Caco-2 (cell line): ENCODE data around the gene CNTNAP5. TPM values are rescaled to one million over a fixed set of nuclear protein-coding genes. Genes with fewer than 3 reads are reported as not detected.

Source experiments
- BruUV-seq: library from RNA; stranded (reverse); fragments of 400-500 nt; replicated peaks from 2 replicates; lab custom pipeline; 2021; lab: Mats Ljungman, UMichigan
- CTCF ChIA-PET: fragments of 300-600 bp; sonication (Branson Sonifier 250); formaldehyde crosslinking; loops from one replicate; lab custom pipeline; 2022; ENCODE audit warnings: antibody characterized with exemption; lab: Charles Lee
- POLR2A ChIA-PET: fragments of 300-600 bp; sonication (Branson Sonifier 250); formaldehyde crosslinking; loops from one replicate; lab custom pipeline; 2022; ENCODE audit warnings: antibody characterized with exemption; lab: Charles Lee
- DNase-seq, 2 experiments: peaks; one replicate each; pipeline versions ENCODE4 v3.0.0 to v3.0.0-alpha.2; 2020 to 2022
- H3K27me3 ChIP-seq: replicated peaks from 2 replicates; pipeline ENCODE4 v1.6.0; 2011; ENCODE audit warnings: low read length; ENCODE audit not compliant: control insufficient read depth, insufficient read depth
- H3K36me3 ChIP-seq: 2 replicates; pipeline ENCODE4 v1.5.1; 2011; ENCODE audit warnings: low read length; ENCODE audit not compliant: control insufficient read depth, insufficient read depth
- H3K4me1 ChIP-seq: fragments of 250-450 bp; sonication (Bioruptor Pico); 2 replicates; pipeline ENCODE4 v1.5.1; 2020; ENCODE audit warnings: mild to moderate bottlenecking
- H3K4me3 ChIP-seq: 2 replicates; pipeline ENCODE4 v1.5.1; 2011; ENCODE audit warnings: low read depth, mild to moderate bottlenecking, control low read depth, low read length
- H3K9me3 ChIP-seq: fragments of 250-450 bp; sonication (Bioruptor Pico); 2 replicates; pipeline ENCODE4 v1.5.1; 2020; ENCODE audit warnings: mild to moderate bottlenecking, moderate library complexity
- H3K27ac Mint-ChIP-seq: one replicate; pipeline ENCODE4 v1.8.0; 2022; ENCODE audit warnings: mixed read lengths; ENCODE audit not compliant: unreplicated experiment
- H3K27me3 Mint-ChIP-seq: one replicate; pipeline ENCODE4 v1.8.0; 2022; ENCODE audit warnings: mixed read lengths; ENCODE audit not compliant: insufficient read depth, unreplicated experiment
- H3K36me3 Mint-ChIP-seq: one replicate; pipeline ENCODE4 v1.8.0; 2022; ENCODE audit warnings: mild to moderate bottlenecking, mixed read lengths; ENCODE audit not compliant: insufficient read depth, unreplicated experiment
- H3K4me1 Mint-ChIP-seq: one replicate; pipeline ENCODE4 v1.8.0; 2022; ENCODE audit warnings: low read depth, mixed read lengths; ENCODE audit not compliant: unreplicated experiment
- H3K4me3 Mint-ChIP-seq: one replicate; pipeline ENCODE4 v1.8.0; 2022; ENCODE audit warnings: mild to moderate bottlenecking, moderate library complexity, mixed read lengths; ENCODE audit not compliant: unreplicated experiment
- H3K9me3 Mint-ChIP-seq: one replicate; pipeline ENCODE4 v1.8.0; 2022; ENCODE audit warnings: mixed read lengths; ENCODE audit not compliant: unreplicated experiment
- intact Hi-C: fragments of 100-400 bp; cut with micrococcal nuclease; formaldehyde crosslinking; loops from one replicate; pipeline ENCODE4 v1.10.0; 2022; ENCODE audit not compliant: unreplicated experiment
- total RNA-seq: library from RNA; stranded (reverse); gene quantifications from 2 replicates; pipeline ENCODE4 v1.2.3, GENCODE V29; 2022
- TF ChIP-seq, protein P1 (sequence below), 2 experiments: fragments of 200-600 bp in 1 of 2; IDR thresholded peaks; 1 replicate in 1 of 2; 2 replicates in 1 of 2; pipeline versions ENCODE4 v1.5.1 to v1.8.0; 2011 to 2022; ENCODE audit warnings: antibody characterized with exemption in 1 of 2, control low read depth in 1 of 2, inconsistent platforms in 1 of 2, low read depth in 1 of 2, low read length in 1 of 2, mild to moderate bottlenecking in 1 of 2, moderate library complexity in 1 of 2; ENCODE audit not compliant: insufficient read depth in 1 of 2, severe bottlenecking in 1 of 2, unreplicated experiment in 1 of 2

The CNTNAP5 gene
- total RNA-seq, 1 experiment from 2014 or later = 0.14 TPM

DNA sequence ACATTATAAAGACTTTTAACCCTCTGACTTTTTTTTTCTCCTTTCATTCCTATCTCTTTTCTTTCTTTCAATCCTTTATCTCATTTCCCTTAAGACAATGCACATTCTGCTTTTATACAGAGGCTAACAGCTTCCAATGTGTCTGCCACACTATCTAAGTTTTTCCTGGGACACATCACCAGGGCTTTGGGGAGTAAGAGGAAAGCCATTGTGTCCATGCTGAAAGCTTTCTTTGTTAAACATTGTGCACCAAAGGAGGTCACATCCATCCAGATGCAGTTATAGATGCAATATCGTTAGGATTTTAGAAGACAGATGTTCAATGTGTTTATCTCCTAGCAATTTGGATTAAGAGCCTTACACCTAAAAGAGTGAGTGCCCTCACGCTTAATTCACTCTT, 534.1 kb downstream of the CNTNAP5 start:
- Histone ChIP-seq H3K4me3 (no peak overlapping the region), H3K36me3 (no peaks in the 10 kb centered on the region), H3K9me3 (no peaks in the 10 kb centered on the region), H3K4me1 (no peaks in the 10 kb centered on the region), H3K27me3 (no peaks in the 10 kb centered on the region)
- DNase-seq = no peak
- Mint-ChIP-seq H3K4me1 (no peaks in the 10 kb centered on the region), H3K27ac (no peak overlapping the region), H3K36me3 (no peaks in the 10 kb centered on the region), H3K4me3 (no peak overlapping the region), H3K9me3 (no peaks in the 10 kb centered on the region), H3K27me3 (peaks cover 2% of the 10 kb centered on the region)
- intact Hi-C loops = no loop called here
- ChIA-PET POLR2A (no interaction called here), CTCF (no interaction called here)
- no TSS peak for BruUV-seq
- TF ChIP-seq, protein P1, sequence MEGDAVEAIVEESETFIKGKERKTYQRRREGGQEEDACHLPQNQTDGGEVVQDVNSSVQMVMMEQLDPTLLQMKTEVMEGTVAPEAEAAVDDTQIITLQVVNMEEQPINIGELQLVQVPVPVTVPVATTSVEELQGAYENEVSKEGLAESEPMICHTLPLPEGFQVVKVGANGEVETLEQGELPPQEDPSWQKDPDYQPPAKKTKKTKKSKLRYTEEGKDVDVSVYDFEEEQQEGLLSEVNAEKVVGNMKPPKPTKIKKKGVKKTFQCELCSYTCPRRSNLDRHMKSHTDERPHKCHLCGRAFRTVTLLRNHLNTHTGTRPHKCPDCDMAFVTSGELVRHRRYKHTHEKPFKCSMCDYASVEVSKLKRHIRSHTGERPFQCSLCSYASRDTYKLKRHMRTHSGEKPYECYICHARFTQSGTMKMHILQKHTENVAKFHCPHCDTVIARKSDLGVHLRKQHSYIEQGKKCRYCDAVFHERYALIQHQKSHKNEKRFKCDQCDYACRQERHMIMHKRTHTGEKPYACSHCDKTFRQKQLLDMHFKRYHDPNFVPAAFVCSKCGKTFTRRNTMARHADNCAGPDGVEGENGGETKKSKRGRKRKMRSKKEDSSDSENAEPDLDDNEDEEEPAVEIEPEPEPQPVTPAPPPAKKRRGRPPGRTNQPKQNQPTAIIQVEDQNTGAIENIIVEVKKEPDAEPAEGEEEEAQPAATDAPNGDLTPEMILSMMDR (IDR thresholded peaks at IDR 0.05; ENCODE audit: insufficient read depth in 1 of 2, low read depth in 1 of 2, low read length in 1 of 2, severe bottlenecking in 1 of 2, unreplicated experiment in 1 of 2) = no peak

DNA sequence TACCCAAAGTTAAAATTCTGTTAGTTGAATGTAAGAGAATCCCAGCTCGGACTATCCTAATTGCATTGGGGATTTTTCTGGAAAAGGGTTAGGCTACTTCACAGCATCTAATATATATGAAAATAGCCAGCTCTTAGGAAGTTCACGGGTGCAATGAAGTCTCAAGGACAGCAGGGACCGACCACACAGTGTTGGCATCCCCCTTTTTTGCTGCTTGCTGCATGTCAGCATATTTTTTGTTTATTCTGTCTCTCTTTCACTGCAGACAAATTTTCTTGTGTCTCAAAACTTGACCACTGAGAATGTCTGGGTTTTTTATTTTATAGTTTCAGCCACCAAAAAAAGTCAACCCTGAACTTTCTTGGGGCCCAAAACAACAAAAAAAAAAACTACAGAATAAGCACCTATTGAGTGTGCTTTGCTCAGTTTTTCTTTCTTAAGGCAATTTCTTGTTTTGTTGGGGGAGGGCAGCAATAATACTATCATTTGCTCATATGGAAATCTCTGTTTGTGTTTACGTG, 535.6 kb downstream of the CNTNAP5 start:
- DNase-seq = no peak
- ChIA-PET POLR2A (no interaction called here), CTCF (no interaction called here)
- Histone ChIP-seq H3K27me3 (no peaks in the 10 kb centered on the region), H3K36me3 (no peaks in the 10 kb centered on the region), H3K4me3 (no peak overlapping the region), H3K9me3 (no peaks in the 10 kb centered on the region), H3K4me1 (no peaks in the 10 kb centered on the region)
- H3K36me3 Mint-ChIP-seq = no peaks in the 10 kb centered on the region
- H3K27ac Mint-ChIP-seq = no peak overlapping the region
- no peaks in the 10 kb centered on the region for H3K9me3 Mint-ChIP-seq
- no peaks in the 10 kb centered on the region for H3K4me1 Mint-ChIP-seq
- no TSS peak for BruUV-seq
- H3K27me3 Mint-ChIP-seq = peaks cover 2% of the 10 kb centered on the region
- TF ChIP-seq, protein P1 (IDR thresholded peaks at IDR 0.05; ENCODE audit: insufficient read depth in 1 of 2, low read depth in 1 of 2, low read length in 1 of 2, severe bottlenecking in 1 of 2, unreplicated experiment in 1 of 2) = no peak
- H3K4me3 Mint-ChIP-seq = no peak overlapping the region
- intact Hi-C loops = no loop called here

DNA sequence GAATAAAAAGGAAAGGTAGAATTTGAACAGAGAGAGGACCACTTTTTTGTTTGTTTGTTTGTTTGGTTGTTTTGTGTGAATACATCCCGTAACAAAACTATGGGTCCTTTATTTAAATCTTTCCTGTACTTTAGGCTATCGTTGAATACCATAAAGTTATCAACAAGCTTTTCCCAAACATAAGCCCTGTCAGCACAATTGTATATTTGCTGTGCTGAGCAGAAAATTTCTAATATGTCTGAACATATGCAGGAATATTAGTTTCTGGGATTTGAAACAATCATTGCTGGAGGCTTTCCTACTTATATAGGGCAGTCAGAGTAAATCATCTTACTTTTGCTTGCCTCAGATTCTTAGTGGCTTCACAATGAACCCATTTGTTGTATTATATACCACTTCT, 536.4 kb downstream of the CNTNAP5 start:
- TF ChIP-seq, protein P1 (IDR thresholded peaks at IDR 0.05; ENCODE audit: insufficient read depth in 1 of 2, low read depth in 1 of 2, low read length in 1 of 2, severe bottlenecking in 1 of 2, unreplicated experiment in 1 of 2) = no peak
- H3K4me3 Mint-ChIP-seq = no peak overlapping the region
- no TSS peak for BruUV-seq
- H3K27ac Mint-ChIP-seq = no peak overlapping the region
- H3K9me3 Mint-ChIP-seq = no peaks in the 10 kb centered on the region
- ChIA-PET POLR2A (no interaction called here), CTCF (no interaction called here)
- no peaks in the 10 kb centered on the region for H3K27me3 ChIP-seq
- DNase-seq = no peak
- no peaks in the 10 kb centered on the region for H3K4me1 Mint-ChIP-seq
- H3K27me3 Mint-ChIP-seq = peaks cover 2% of the 10 kb centered on the region
- H3K4me1 ChIP-seq = no peaks in the 10 kb centered on the region
- no peaks in the 10 kb centered on the region for H3K9me3 ChIP-seq
- H3K4me3 ChIP-seq = no peak overlapping the region
- intact Hi-C loops = no loop called here
- no peaks in the 10 kb centered on the region for H3K36me3 ChIP-seq
- no peaks in the 10 kb centered on the region for H3K36me3 Mint-ChIP-seq
